GM12892 (cell line): ENCODE measurements around the gene NFYC.

Experiments used
- DNase-seq: peaks from one replicate; pipeline ENCODE4 v3.0.0; 2011; ENCODE audit not compliant: insufficient read length
- FAIRE-seq: peaks from 2 replicates; lab custom pipeline; 2011; peaks lifted over from hg19 to GRCh38; lab: Jason Lieb, UNC
- POLR2A ChIP-seq: IDR thresholded peaks from 2 replicates; pipeline ENCODE4 v1.6.1; 2011; ENCODE audit warnings: low read depth, low read length, control low read depth
- POLR2AphosphoS5 ChIP-seq: IDR thresholded peaks from 2 replicates; pipeline ENCODE4 v1.6.1; 2011; ENCODE audit warnings: low read depth, low read length, control low read depth
- TAF1 ChIP-seq: IDR thresholded peaks from 2 replicates; pipeline ENCODE4 v1.6.1; 2011; ENCODE audit warnings: low read depth, mild to moderate bottlenecking, control low read depth, low read length, borderline replicate concordance

The NFYC gene

GRCh38 chr1:40657046-40657445, 34.5 kb upstream of the NFYC start:
- TF ChIP-seq TAF1 (no peak), POLR2AphosphoS5 (no peak), POLR2A (no peak)
- DNase-seq (no peak), FAIRE-seq (no peak)

GRCh38 chr1:40658751-40659648, 32.5 kb upstream of the NFYC start:
- FAIRE-seq (no peak), DNase-seq (no peak)
- no peak for TF ChIP-seq POLR2AphosphoS5

GRCh38 chr1:40659649-40659947, 31.9 kb upstream of the NFYC start:
- FAIRE-seq (no peak), DNase-seq (no peak)
- TF ChIP-seq POLR2AphosphoS5 (no peak), POLR2A (no peak), TAF1 (no peak)

GRCh38 chr1:40661678-40662077, 29.8 kb upstream of the NFYC start:
- DNase-seq = no peak
- FAIRE-seq = no peak
- no peak for TF ChIP-seq POLR2AphosphoS5
- no peak for TF ChIP-seq TAF1

DNA sequence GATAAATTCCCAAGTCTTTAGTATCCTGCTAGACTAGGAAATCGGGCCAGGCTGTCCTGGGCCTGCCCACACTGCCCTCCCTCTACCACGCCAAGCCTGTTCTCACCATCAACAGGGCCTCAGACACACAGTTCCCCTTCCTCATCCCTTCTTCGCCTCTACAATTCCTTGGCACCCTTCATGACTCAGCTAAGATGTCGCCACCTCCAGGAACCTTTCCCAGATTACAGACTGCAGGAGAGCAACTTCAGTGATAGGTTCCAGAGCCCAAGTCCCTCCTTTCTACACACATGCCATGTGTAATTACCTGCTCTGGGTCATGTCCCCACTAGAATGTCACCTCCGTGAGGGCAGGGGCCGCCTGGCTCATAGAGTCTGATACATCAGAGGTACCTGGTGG, 29.4 kb upstream of the NFYC start:
- FAIRE-seq = no peak
- no peak for DNase-seq
- TF ChIP-seq POLR2A = no peak
- no peak for TF ChIP-seq POLR2AphosphoS5
- no peak for TF ChIP-seq TAF1

DNA sequence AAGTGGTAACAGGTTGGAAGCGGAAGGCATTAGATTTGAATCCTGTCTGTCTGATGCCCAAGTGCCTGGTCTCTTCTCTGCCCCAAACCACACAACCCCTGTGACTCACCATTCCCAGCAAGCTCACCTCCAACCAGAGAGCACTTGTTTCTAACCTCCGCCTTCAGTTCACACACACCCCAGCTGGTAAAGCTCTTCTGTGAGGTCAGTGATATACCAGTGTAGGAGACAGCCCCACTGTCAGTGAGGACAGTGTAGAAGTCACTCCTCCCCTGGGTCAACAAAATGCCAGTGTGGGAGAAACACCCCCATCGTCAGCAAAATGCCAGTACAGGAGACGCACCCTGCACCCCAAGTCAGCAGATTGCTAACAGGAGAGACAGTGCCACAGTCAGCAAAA, 28.6 kb upstream of the NFYC start:
- no peak for DNase-seq
- no peak for FAIRE-seq
- TF ChIP-seq TAF1 = no peak
- TF ChIP-seq POLR2A = no peak
- no peak for TF ChIP-seq POLR2AphosphoS5

DNA sequence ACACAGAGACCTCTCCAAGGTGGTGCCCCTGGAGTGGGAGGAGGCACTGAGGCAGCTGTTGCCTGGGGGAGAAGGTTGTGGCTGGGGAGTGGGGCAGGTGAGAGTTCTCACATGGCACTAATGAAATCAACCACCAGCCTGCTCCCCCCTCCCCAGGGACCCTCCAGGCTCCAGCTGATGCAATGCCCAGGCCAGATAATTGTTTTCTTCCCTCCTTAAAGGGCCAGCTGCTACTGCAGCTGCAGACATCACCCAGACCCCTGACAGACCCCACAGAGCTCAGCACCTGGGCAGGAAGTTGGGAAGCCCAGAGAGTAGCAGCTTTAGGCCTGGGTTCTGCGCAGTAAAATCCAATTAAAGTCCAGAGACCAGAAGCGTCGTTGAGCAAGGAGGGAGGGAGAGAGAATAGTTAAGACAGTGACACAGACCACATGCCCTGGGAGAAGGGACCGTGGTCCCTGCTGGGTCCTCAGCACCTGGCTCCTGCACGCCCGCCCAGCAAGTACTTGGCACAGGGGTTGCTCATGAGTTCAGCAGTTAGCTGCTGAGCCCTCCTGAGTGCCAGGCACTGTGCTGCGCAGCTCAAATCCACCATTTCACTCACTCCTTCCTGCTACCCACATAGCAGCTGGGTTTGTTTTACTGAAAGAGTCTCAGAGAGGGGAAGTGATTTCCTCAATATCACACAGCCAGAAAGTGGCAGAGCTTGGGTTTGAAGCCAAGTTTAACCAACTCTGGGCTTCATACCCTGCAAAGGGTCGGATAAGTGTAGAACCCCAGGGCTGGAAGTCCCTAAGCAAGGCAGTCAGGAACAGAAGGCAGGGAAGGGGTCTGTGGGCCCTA, 28.0 kb upstream of the NFYC start:
- FAIRE-seq (no peak), DNase-seq (no peak)
- no peak for TF ChIP-seq POLR2A
- no peak for TF ChIP-seq POLR2AphosphoS5
- no peak for TF ChIP-seq TAF1

DNA sequence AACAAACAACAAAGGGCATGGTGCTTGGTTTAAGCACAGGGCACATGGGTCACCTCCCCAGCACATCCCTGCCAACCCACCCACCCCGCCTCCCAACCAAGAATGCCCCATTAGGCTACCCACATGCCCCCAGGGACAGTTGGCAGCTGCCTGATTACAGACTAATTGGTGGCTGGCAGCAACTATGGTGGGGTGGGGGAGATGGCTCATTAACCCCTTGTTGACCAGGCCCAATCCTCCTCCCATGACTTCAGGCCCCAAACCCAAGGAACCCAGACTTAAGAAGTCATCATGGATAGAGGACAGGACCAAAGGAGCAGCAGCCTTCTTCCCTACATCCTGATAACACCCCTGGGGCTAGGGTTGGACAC, 27.4 kb upstream of the NFYC start:
- TF ChIP-seq POLR2AphosphoS5 (no peak), TAF1 (no peak), POLR2A (no peak)
- DNase-seq = no peak
- FAIRE-seq = no peak

- TF ChIP-seq POLR2AphosphoS5 = no peak
- no peak for TF ChIP-seq POLR2A
- TF ChIP-seq TAF1 = no peak
- DNase-seq (no peak), FAIRE-seq (no peak)
Measured at GRCh38 chr1:40664791-40665190, 26.7 kb upstream of the NFYC start.

DNA sequence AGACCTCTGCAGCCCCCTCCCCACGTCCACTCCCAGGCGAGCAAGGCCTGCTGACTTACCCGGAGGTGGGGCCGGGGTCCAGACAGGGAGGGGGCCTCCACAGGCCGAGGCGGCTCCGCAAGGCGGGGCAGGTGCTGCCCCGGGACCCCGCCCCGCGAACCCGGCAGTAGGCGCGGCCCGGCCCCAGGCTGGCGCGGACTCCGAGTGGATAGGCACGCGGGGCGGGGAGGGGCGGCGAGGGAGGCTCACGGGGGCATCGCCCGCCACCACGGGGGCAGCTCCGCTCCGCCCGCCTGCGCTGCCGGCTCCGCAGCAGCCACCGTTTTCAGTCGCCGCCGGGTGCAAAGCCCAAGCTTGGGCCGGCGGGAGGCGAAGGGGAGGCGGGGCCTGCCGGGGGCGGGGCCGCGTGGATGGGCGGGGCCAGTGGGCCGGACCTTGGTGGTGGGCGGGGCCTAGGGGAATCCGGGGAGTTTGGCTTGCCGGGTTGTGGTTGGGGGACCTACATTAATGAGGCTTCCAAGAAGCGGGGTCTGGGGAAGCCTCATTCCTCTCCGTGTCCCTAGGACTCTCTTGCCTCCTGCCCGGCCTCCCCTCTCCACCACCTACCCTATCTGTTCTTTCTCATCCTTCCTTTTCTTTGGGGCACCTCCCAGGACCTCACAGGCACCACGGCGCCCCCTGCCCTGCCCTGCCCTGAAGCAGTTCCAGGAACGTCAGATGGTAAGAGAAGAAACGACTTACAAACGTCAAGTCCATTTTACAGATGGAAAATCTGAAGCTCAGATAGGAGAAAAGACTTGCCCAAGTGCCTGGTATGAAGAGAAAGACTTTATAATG, 26.0 kb upstream of the NFYC start, which contains the start of gene RIMS3:
Gene RIMS3, minus strand, starts transcription at position 348 of the 837 bp plus-strand sequence. CDS start 23,757 bp downstream, outside the sequence.
- TF ChIP-seq POLR2AphosphoS5 = no peak
- no peak for TF ChIP-seq TAF1
- no peak for TF ChIP-seq POLR2A
- DNase-seq (peak; percentile 90), FAIRE-seq (peak; percentile 96)

DNA sequence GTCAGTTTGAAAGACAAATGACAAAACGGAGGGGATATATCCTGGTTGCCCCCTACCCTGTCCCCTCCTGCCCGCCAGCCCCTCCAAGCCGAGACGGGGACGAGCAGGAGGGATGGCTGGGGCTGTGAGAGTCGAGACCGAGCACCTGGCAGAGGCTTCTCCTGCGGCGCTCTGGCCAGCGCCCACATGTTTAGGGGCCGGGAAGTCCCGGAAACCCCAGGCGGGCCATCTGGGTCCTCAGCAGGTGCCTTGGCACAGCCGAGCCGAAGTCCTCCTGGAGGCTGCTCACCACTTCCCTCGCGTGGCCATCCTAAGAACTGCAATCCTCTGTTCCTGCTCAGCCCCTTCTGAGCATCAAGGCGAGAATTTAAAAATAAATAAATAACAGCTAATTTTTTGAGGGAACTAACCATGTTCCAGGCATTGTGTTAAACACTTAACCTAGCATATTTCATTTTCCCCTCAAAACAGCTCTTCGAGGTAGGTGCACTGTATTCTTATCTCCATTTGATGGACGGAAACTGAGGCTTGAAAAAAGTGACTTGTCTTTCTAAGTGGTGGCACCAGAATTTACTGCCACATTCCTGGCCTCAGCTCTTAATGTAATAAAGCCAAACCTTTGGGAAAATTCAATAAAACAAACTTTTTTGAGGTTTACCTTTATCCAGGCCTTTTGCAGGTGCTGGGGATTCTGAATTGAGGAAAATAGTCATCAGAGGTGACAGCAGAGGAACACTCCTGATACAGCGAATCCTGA, 22.6 kb upstream of the NFYC start:
- DNase-seq = peak; percentile 80
- TF ChIP-seq POLR2A = no peak
- TF ChIP-seq TAF1 = no peak
- TF ChIP-seq POLR2AphosphoS5 = no peak
- peak; percentile 92 for FAIRE-seq

GRCh38 chr1:40673452-40673851, 18.1 kb upstream of the NFYC start:
- no peak for DNase-seq
- TF ChIP-seq TAF1 (no peak), POLR2AphosphoS5 (no peak), POLR2A (no peak)
- no peak for FAIRE-seq
